GM12873 (cell line): ENCODE measurements around the gene TMEM87B.

Experiments used
- TF ChIP-seq, protein P1 (sequence below): IDR thresholded peaks from 2 replicates; pipeline ENCODE4 v1.5.1; 2012; ENCODE audit warnings: low read depth, mild to moderate bottlenecking, moderate library complexity, low read length, control low read depth; ENCODE audit not compliant: insufficient read depth; ENCODE audit errors: missing control alignments

The TMEM87B gene

GRCh38 chr2:112151271-112151670, 96.2 kb downstream of the TMEM87B start:
- TF ChIP-seq, protein P1, sequence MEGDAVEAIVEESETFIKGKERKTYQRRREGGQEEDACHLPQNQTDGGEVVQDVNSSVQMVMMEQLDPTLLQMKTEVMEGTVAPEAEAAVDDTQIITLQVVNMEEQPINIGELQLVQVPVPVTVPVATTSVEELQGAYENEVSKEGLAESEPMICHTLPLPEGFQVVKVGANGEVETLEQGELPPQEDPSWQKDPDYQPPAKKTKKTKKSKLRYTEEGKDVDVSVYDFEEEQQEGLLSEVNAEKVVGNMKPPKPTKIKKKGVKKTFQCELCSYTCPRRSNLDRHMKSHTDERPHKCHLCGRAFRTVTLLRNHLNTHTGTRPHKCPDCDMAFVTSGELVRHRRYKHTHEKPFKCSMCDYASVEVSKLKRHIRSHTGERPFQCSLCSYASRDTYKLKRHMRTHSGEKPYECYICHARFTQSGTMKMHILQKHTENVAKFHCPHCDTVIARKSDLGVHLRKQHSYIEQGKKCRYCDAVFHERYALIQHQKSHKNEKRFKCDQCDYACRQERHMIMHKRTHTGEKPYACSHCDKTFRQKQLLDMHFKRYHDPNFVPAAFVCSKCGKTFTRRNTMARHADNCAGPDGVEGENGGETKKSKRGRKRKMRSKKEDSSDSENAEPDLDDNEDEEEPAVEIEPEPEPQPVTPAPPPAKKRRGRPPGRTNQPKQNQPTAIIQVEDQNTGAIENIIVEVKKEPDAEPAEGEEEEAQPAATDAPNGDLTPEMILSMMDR: no peak

DNA sequence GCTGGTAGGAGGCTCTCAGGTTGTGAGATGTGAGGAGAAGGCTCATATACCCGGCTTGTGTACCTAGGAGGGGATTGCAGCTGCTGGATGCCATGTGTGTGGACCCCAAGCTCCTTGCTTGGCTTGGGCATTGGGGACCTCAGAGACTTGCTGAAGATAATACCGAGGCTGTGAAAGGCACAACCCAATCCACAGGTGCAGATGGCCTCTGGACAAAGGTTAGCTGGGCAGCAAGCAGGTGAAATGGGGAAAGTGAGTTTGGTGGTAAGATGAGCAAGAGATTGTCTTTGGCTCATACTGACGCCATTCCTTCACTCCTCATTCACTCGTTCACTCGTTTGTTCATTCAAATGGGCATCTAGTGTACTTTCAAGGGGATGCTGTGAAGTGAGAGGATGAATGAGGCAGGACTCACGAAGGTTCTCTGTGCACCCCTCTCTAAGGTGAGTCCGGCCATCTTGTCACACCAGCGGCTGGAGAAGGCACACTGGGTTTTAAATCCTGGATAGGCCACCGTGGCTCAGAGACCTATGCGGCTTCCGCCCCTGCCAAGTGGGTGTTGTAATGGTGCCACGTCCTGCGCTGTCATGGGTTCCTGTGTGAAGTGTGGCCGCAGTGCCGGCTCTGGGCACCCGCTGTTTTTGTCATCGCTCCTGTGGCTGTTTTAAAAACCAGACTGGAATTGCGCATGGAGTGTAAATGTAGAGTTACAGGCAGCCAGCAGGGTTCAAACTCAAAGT, 96.8 kb downstream of the TMEM87B start:
- TF ChIP-seq, protein P1: no peak

- TF ChIP-seq, protein P1: no peak
Observed at GRCh38 chr2:112152476-112153178, 97.6 kb downstream of the TMEM87B start.

- TF ChIP-seq, protein P1: no peak
Observed at GRCh38 chr2:112153179-112153490, 98.1 kb downstream of the TMEM87B start.

DNA sequence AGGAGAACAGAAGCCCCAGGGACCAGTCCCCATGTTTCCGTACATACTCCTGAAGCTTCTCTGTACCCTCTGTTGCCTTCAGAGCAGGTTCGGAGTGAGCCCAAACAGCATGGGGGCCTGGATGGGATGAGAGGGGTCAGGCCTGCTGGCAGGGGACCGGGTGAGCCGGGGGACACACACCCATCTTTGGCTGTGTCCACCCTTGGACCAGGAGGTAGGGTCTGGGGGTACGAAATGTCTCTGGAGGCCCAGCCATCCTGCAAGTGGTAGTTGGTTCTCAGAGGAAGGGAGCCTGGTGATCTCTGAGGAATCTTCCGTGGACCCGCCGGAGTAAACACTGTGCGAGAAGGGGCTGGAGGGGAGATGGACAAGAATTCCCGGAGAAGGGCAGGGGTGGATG, 98.4 kb downstream of the TMEM87B start:
- TF ChIP-seq, protein P1: no peak

- TF ChIP-seq, protein P1: no peak
Observed at GRCh38 chr2:112154246-112155117, 99.4 kb downstream of the TMEM87B start.
